HepG2 (cell line): ENCODE data around the gene ZFP90. TPM values are rescaled to one million over a fixed set of nuclear protein-coding genes. Genes with fewer than 3 reads are reported as not detected.

Experiments used
- ARNT ChIP-seq: fragments of 450-650 bp; IDR thresholded peaks from 2 replicates; pipeline ENCODE4 v1.6.1; 2017
- CBFB ChIP-seq: sonication (generic); formaldehyde crosslinking; IDR thresholded peaks from 2 replicates; pipeline ENCODE4 v1.4.0; 2020; ENCODE audit warnings: missing genetic modification reagents
- DR1 ChIP-seq: sonication (generic); formaldehyde crosslinking; IDR thresholded peaks from 2 replicates; pipeline ENCODE4 v1.8.0; 2021; ENCODE audit warnings: mild to moderate bottlenecking, missing genetic modification reagents, inconsistent platforms
- HDAC2 ChIP-seq: sonication (generic); formaldehyde crosslinking; IDR thresholded peaks from 2 replicates; pipeline ENCODE4 v1.4.0; 2020; ENCODE audit warnings: missing genetic modification reagents
- HHEX ChIP-seq: IDR thresholded peaks from 2 replicates; pipeline ENCODE4 v1.6.1; 2016; ENCODE audit warnings: control low read depth
- RARG ChIP-seq: sonication (generic); formaldehyde crosslinking; IDR thresholded peaks from 2 replicates; pipeline ENCODE4 v1.4.0; 2020; ENCODE audit warnings: low read depth, mild to moderate bottlenecking, missing genetic modification reagents
- STAG1 ChIP-seq: sonication (generic); formaldehyde crosslinking; IDR thresholded peaks from 2 replicates; pipeline ENCODE4 v1.4.0; 2020; ENCODE audit warnings: missing genetic modification reagents
- YY1 ChIP-seq: IDR thresholded peaks from 2 replicates; pipeline ENCODE4 v1.6.1; 2011; ENCODE audit warnings: low read length, low read depth, moderate library complexity, mild to moderate bottlenecking; ENCODE audit not compliant: insufficient read depth, insufficient replicate concordance
- ZBTB20 ChIP-seq: sonication (generic); formaldehyde crosslinking; IDR thresholded peaks from 2 replicates; pipeline ENCODE4 v1.8.1; 2023; ENCODE audit warnings: missing genetic modification reagents, low read depth, mild to moderate bottlenecking, borderline replicate concordance
- ZFP1 ChIP-seq: IDR thresholded peaks from 2 replicates; pipeline ENCODE4 v1.6.1; 2016
- ZNF12 ChIP-seq: sonication (generic); formaldehyde crosslinking; IDR thresholded peaks from 2 replicates; pipeline ENCODE4 v1.5.0; 2020; ENCODE audit warnings: missing genetic modification reagents
- ZNF205 ChIP-seq: IDR thresholded peaks from 2 replicates; pipeline ENCODE4 v1.6.1; 2018; ENCODE audit warnings: missing biosample characterization, missing genetic modification reagents
- ZNF251 ChIP-seq: sonication (generic); formaldehyde crosslinking; IDR thresholded peaks from 2 replicates; pipeline ENCODE4 v1.9.0; 2021; ENCODE audit warnings: mild to moderate bottlenecking, missing genetic modification reagents
- ZNF317 ChIP-seq: sonication (generic); formaldehyde crosslinking; IDR thresholded peaks from 2 replicates; pipeline ENCODE4 v1.5.0; 2020; ENCODE audit warnings: mild to moderate bottlenecking, missing genetic modification reagents
- ZNF567 ChIP-seq: sonication (generic); formaldehyde crosslinking; IDR thresholded peaks from 2 replicates; pipeline ENCODE4 v1.8.1; 2023; ENCODE audit warnings: mild to moderate bottlenecking, missing genetic modification reagents, borderline replicate concordance
- ZNF570 ChIP-seq: sonication (generic); formaldehyde crosslinking; IDR thresholded peaks from 2 replicates; pipeline ENCODE4 v1.4.0; 2020; ENCODE audit warnings: mild to moderate bottlenecking, missing genetic modification reagents, borderline replicate concordance
- ZNF652 ChIP-seq: IDR thresholded peaks from 2 replicates; pipeline ENCODE4 v1.6.1; 2016; ENCODE audit warnings: low read depth, borderline replicate concordance
- ZNF737 ChIP-seq: sonication (generic); formaldehyde crosslinking; IDR thresholded peaks from 2 replicates; pipeline ENCODE4 v1.5.0; 2020; ENCODE audit warnings: missing genetic modification reagents, mild to moderate bottlenecking, borderline replicate concordance
- polyA plus RNA-seq, 8 experiments: library from polyadenylated mRNA; depleted of rRNA in 3 of 8; stranded (reverse) in 7 of 8; unstranded in 1 of 8; fragments of >200 nt; fragmentation: Illumina TruSeq in 4 of 8; extraction: Trizol in 4 of 8; gene quantifications; 2 replicates each; pipeline versions ENCODE4 v1.2.1 to v1.2.3, GENCODE V29; 2011 to 2016; ENCODE audit warnings: low read depth in 4 of 8, missing spikeins in 1 of 8, mixed read lengths in 1 of 8; ENCODE audit not compliant: insufficient read depth in 1 of 8
- total RNA-seq, 5 experiments: library from RNA; depleted of rRNA; stranded (reverse); fragments of >200 nt; fragmentation: Illumina TruSeq; extraction: Trizol; gene quantifications; 2 replicates each; pipeline ENCODE4 v1.2.3, GENCODE V29; 2016; ENCODE audit warnings: low read depth in 1 of 5
- TF ChIP-seq, protein P1 (sequence below): sonication (generic); formaldehyde crosslinking; conservative IDR thresholded peaks from 2 replicates; pipeline ENCODE4 v1.8.1; 2023; ENCODE audit warnings: missing genetic modification reagents
- TF ChIP-seq, protein P2 (sequence below): sonication (generic); formaldehyde crosslinking; IDR thresholded peaks from 2 replicates; pipeline ENCODE4 v1.8.0; 2022; ENCODE audit warnings: mild to moderate bottlenecking, missing genetic modification reagents
- TF ChIP-seq, protein P3 (sequence below): sonication (generic); formaldehyde crosslinking; IDR thresholded peaks from 2 replicates; pipeline ENCODE4 v1.4.0; 2020; ENCODE audit warnings: missing genetic modification reagents, borderline replicate concordance
- TF ChIP-seq, protein P4 (sequence below): sonication (generic); formaldehyde crosslinking; IDR thresholded peaks from 2 replicates; pipeline ENCODE4 v1.4.0; 2020; ENCODE audit warnings: missing genetic modification reagents; ENCODE audit errors: not compliant biosample characterization
- TF ChIP-seq, protein P5 (sequence below): sonication (generic); formaldehyde crosslinking; conservative IDR thresholded peaks from 2 replicates; pipeline ENCODE4 v1.8.0; 2022; ENCODE audit warnings: missing genetic modification reagents

ZFP90 gene
- total and polyA plus RNA-seq, 2 of the 13 experiments (the other 11 are each of a cell fraction or from before 2014, with no cell fraction given) = 17.6 to 18.9 TPM

DNA sequence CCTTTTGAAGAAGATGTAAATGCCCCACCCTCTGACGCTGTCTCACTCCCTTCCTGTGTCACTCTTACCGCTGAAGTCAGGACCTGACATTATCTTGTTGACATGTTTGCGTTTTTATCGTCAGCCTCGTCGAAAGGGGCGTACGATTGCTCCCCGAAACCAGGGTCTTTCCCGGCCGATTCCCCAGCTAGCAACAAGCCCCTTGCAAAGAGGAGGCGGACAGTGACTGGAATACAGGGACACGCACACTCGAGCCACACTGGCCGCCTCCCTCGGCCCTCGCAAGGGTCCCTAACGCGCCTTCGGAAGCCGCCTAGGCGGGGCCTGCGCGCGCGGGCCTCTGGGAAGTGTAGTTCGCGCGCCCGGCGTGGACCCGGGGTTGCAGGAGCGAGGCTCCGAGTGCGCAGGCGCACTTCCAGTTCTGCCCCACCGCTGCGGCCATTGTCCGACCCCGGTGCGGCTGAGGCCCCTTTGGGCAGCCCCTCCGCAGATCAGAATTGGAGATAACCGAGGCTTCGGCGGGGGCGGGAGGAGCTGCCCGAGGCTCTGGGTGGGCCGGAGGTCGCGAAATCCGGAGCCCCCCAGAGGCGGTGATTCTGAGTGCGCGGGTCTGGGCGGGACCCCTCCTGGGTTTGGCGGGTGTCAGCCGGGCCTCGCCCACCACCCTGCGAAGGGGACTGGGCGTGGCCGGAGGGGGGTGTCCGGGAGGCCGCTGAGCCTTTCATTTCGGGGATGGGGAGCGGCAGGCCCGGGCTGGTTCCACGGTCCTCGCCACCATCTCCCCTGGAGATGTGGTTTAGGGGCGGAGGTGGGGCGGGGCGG is at the start of gene ZFP90 (continued):
- TF ChIP-seq, protein P1, sequence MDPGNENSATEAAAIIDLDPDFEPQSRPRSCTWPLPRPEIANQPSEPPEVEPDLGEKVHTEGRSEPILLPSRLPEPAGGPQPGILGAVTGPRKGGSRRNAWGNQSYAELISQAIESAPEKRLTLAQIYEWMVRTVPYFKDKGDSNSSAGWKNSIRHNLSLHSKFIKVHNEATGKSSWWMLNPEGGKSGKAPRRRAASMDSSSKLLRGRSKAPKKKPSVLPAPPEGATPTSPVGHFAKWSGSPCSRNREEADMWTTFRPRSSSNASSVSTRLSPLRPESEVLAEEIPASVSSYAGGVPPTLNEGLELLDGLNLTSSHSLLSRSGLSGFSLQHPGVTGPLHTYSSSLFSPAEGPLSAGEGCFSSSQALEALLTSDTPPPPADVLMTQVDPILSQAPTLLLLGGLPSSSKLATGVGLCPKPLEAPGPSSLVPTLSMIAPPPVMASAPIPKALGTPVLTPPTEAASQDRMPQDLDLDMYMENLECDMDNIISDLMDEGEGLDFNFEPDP (CRISPR knock-in tag) = no peak
- peak; percentile 93 for TF ChIP-seq YY1
- TF ChIP-seq ZNF205 = no peak; the same call in 1 of the 2 replicates
- TF ChIP-seq ZBTB20 (CRISPR knock-in tag) = 0 out of 2 replicates have a peak, but pooled peaks have one; percentile 13
- TF ChIP-seq, protein P2, sequence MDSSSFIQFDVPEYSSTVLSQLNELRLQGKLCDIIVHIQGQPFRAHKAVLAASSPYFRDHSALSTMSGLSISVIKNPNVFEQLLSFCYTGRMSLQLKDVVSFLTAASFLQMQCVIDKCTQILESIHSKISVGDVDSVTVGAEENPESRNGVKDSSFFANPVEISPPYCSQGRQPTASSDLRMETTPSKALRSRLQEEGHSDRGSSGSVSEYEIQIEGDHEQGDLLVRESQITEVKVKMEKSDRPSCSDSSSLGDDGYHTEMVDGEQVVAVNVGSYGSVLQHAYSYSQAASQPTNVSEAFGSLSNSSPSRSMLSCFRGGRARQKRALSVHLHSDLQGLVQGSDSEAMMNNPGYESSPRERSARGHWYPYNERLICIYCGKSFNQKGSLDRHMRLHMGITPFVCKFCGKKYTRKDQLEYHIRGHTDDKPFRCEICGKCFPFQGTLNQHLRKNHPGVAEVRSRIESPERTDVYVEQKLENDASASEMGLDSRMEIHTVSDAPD (CRISPR knock-in tag) = no peak
- TF ChIP-seq, protein P3, sequence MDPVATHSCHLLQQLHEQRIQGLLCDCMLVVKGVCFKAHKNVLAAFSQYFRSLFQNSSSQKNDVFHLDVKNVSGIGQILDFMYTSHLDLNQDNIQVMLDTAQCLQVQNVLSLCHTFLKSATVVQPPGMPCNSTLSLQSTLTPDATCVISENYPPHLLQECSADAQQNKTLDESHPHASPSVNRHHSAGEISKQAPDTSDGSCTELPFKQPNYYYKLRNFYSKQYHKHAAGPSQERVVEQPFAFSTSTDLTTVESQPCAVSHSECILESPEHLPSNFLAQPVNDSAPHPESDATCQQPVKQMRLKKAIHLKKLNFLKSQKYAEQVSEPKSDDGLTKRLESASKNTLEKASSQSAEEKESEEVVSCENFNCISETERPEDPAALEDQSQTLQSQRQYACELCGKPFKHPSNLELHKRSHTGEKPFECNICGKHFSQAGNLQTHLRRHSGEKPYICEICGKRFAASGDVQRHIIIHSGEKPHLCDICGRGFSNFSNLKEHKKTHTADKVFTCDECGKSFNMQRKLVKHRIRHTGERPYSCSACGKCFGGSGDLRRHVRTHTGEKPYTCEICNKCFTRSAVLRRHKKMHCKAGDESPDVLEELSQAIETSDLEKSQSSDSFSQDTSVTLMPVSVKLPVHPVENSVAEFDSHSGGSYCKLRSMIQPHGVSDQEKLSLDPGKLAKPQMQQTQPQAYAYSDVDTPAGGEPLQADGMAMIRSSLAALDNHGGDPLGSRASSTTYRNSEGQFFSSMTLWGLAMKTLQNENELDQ (CRISPR knock-in tag) = no peak
- TF ChIP-seq, protein P4, sequence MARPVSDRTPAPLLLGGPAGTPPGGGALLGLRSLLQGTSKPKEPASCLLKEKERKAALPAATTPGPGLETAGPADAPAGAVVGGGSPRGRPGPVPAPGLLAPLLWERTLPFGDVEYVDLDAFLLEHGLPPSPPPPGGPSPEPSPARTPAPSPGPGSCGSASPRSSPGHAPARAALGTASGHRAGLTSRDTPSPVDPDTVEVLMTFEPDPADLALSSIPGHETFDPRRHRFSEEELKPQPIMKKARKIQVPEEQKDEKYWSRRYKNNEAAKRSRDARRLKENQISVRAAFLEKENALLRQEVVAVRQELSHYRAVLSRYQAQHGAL (CRISPR knock-in tag) = peak; percentile 41
- TF ChIP-seq ZNF737 (CRISPR knock-in tag) = no peak
- no peak for TF ChIP-seq HHEX
- no peak for TF ChIP-seq HDAC2
- TF ChIP-seq, protein P5, sequence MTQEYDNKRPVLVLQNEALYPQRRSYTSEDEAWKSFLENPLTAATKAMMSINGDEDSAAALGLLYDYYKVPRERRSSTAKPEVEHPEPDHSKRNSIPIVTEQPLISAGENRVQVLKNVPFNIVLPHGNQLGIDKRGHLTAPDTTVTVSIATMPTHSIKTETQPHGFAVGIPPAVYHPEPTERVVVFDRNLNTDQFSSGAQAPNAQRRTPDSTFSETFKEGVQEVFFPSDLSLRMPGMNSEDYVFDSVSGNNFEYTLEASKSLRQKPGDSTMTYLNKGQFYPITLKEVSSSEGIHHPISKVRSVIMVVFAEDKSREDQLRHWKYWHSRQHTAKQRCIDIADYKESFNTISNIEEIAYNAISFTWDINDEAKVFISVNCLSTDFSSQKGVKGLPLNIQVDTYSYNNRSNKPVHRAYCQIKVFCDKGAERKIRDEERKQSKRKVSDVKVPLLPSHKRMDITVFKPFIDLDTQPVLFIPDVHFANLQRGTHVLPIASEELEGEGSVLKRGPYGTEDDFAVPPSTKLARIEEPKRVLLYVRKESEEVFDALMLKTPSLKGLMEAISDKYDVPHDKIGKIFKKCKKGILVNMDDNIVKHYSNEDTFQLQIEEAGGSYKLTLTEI (CRISPR knock-in tag) = no peak
- no peak for TF ChIP-seq ARNT
- no peak for TF ChIP-seq ZNF652 (CRISPR knock-in tag)
- no peak for TF ChIP-seq ZNF12 (CRISPR knock-in tag)
- TF ChIP-seq ZNF570 (CRISPR knock-in tag) = no peak
- TF ChIP-seq ZNF317 (CRISPR knock-in tag) = no peak
- TF ChIP-seq STAG1 (CRISPR knock-in tag) = no peak
- no peak for TF ChIP-seq RARG (CRISPR knock-in tag)
- peak; percentile 18; the same call in 1 of the 2 replicates for TF ChIP-seq ZFP1 (CRISPR knock-in tag)
- no peak for TF ChIP-seq ZNF251 (CRISPR knock-in tag)
- peak; percentile 91; the same call in 1 of the 2 replicates for TF ChIP-seq ZNF567 (CRISPR knock-in tag)
- TF ChIP-seq CBFB (CRISPR knock-in tag) = no peak
- peak; percentile 36; the same call in 1 of the 2 replicates for TF ChIP-seq DR1 (CRISPR knock-in tag)
